IMR-90 (cell line): ENCODE data around the gene ANKRD65. TPM values are rescaled to one million over a fixed set of nuclear protein-coding genes. Genes with fewer than 3 reads are reported as not detected.

Experiments
- ATAC-seq: fragments of 200-7000 bp; cut with Tn5 transposase; 2 replicates; pipeline ENCODE4 v1.9.1; 2020; ENCODE audit warnings: low read depth, mild to moderate bottlenecking, moderate library complexity
- BruUV-seq: library from RNA; stranded (reverse); fragments of 400-500 nt; replicated peaks from 2 replicates; lab custom pipeline; 2021; lab: Mats Ljungman, UMichigan
- CTCF ChIA-PET: fragments of 300-600 bp; formaldehyde crosslinking; extraction: SDS; loops from one replicate; lab custom pipeline; 2021; ENCODE audit warnings: antibody characterized with exemption; lab: Yijun Ruan, JAX
- POLR2A ChIA-PET: fragments of 300-600 bp; sonication (Branson Sonifier 250); formaldehyde crosslinking; loops from one replicate; lab custom pipeline; 2022; ENCODE audit warnings: antibody characterized with exemption; ENCODE audit not compliant: unreplicated experiment; lab: Charles Lee
- DNase-seq: peaks from one replicate; pipeline ENCODE4 v3.0.0; 2013
- H2AFZ ChIP-seq: replicated peaks from 2 replicates; pipeline ENCODE3; 2013; ENCODE audit warnings: low read length, mild to moderate bottlenecking; ENCODE audit not compliant: poor library complexity
- H2AK5ac ChIP-seq: 2 replicates; pipeline ENCODE4 v1.6.1; 2013; ENCODE audit warnings: low read depth, low read length, inconsistent platforms
- H2AK9ac ChIP-seq: replicated peaks from 2 replicates; pipeline ENCODE3; 2013; ENCODE audit warnings: mild to moderate bottlenecking, low read depth, low read length, moderate library complexity; ENCODE audit not compliant: poor library complexity
- H2BK120ac ChIP-seq: 2 replicates; pipeline ENCODE4 v1.6.1; 2013; ENCODE audit warnings: low read depth, low read length, inconsistent platforms
- H2BK15ac ChIP-seq: 3 replicates; pipeline ENCODE4 v1.6.1; 2013; ENCODE audit warnings: low read depth, low read length, inconsistent platforms
- H2BK20ac ChIP-seq: 2 replicates; pipeline ENCODE4 v1.6.1; 2013; ENCODE audit warnings: low read depth, mild to moderate bottlenecking, inconsistent platforms, low read length, moderate library complexity
- H2BK5ac ChIP-seq: 2 replicates; pipeline ENCODE4 v1.6.1; 2013; ENCODE audit warnings: mild to moderate bottlenecking, low read depth, low read length, inconsistent platforms; ENCODE audit not compliant: poor library complexity, severe bottlenecking
- H3K14ac ChIP-seq: replicated peaks from 2 replicates; pipeline ENCODE4 v1.6.1; 2013; ENCODE audit warnings: low read depth, low read length, inconsistent platforms
- H3K18ac ChIP-seq: 2 replicates; pipeline ENCODE4 v1.6.1; 2013; ENCODE audit warnings: low read depth, low read length, control low read depth
- H3K23ac ChIP-seq: 2 replicates; pipeline ENCODE4 v1.6.1; 2013; ENCODE audit warnings: low read depth, low read length, inconsistent platforms
- H3K27ac ChIP-seq: 2 replicates; pipeline ENCODE4 v1.5.1; 2013; ENCODE audit warnings: mild to moderate bottlenecking, control low read depth, low read length; ENCODE audit not compliant: insufficient read depth
- H3K27me3 ChIP-seq: 2 replicates; pipeline ENCODE4 v1.6.1; 2013; ENCODE audit warnings: low read length; ENCODE audit not compliant: control insufficient read depth, insufficient read depth
- H3K36me3 ChIP-seq: 2 replicates; pipeline ENCODE4 v1.6.1; 2013; ENCODE audit warnings: low read length, mixed read lengths; ENCODE audit not compliant: control insufficient read depth, insufficient read depth
- H3K4ac ChIP-seq: 2 replicates; pipeline ENCODE4 v1.6.1; 2013; ENCODE audit warnings: low read depth, low read length, inconsistent platforms
- H3K4me1 ChIP-seq: 2 replicates; pipeline ENCODE4 v1.6.1; 2013; ENCODE audit warnings: low read length, mixed read lengths; ENCODE audit not compliant: control insufficient read depth, insufficient read depth
- H3K4me2 ChIP-seq: 2 replicates; pipeline ENCODE4 v1.6.1; 2013; ENCODE audit warnings: low read depth, mild to moderate bottlenecking, control low read depth, low read length, moderate library complexity
- H3K4me3 ChIP-seq: 2 replicates; pipeline ENCODE4 v1.5.1; 2013; ENCODE audit warnings: low read depth, mild to moderate bottlenecking, control low read depth, low read length, moderate library complexity; ENCODE audit not compliant: insufficient read depth
- H3K56ac ChIP-seq: 2 replicates; pipeline ENCODE4 v1.6.1; 2013; ENCODE audit warnings: low read length, inconsistent platforms; ENCODE audit not compliant: insufficient read depth; ENCODE audit errors: extremely low read depth
- H3K79me1 ChIP-seq, 2 experiments: 2 replicates each; pipeline ENCODE4 v1.6.1; 2013; ENCODE audit warnings: low read length in 2 of 2, inconsistent platforms in 1 of 2, low read depth in 1 of 2
- H3K9ac ChIP-seq: 2 replicates; pipeline ENCODE4 v1.6.1; 2013; ENCODE audit warnings: low read depth, low read length, control low read depth
- H3K9me1 ChIP-seq: 2 replicates; pipeline ENCODE4 v1.6.1; 2013; ENCODE audit warnings: low read length, inconsistent platforms; ENCODE audit not compliant: insufficient read depth
- H3K9me3 ChIP-seq: 2 replicates; pipeline ENCODE4 v1.6.1; 2013; ENCODE audit warnings: low read length; ENCODE audit not compliant: control insufficient read depth, insufficient read depth
- H4K20me1 ChIP-seq: 2 replicates; pipeline ENCODE4 v1.6.1; 2013; ENCODE audit warnings: low read length, inconsistent platforms; ENCODE audit not compliant: insufficient read depth
- H4K5ac ChIP-seq: 2 replicates; pipeline ENCODE4 v1.6.1; 2013; ENCODE audit warnings: mild to moderate bottlenecking, low read depth, low read length, control low read depth
- H4K8ac ChIP-seq, 2 experiments: 2 replicates each; pipeline ENCODE4 v1.6.1; 2013; ENCODE audit warnings: low read depth in 2 of 2, low read length in 2 of 2, control low read depth in 1 of 2, inconsistent platforms in 1 of 2
- H4K91ac ChIP-seq: 2 replicates; pipeline ENCODE4 v1.6.1; 2013; ENCODE audit warnings: low read depth, low read length, inconsistent platforms; ENCODE audit not compliant: insufficient read depth
- MAFK ChIP-seq: IDR thresholded peaks from 2 replicates; pipeline ENCODE4 v1.6.1; 2012; ENCODE audit warnings: low read depth, low read length, improper control_type of control experiment
- MAZ ChIP-seq: IDR thresholded peaks from 2 replicates; pipeline ENCODE4 v1.6.1; 2012; ENCODE audit warnings: low read depth, mild to moderate bottlenecking, low read length, improper control_type of control experiment, moderate library complexity, borderline replicate concordance
- RCOR1 ChIP-seq: IDR thresholded peaks from 2 replicates; pipeline ENCODE4 v1.6.1; 2012; ENCODE audit warnings: mild to moderate bottlenecking, low read length, improper control_type of control experiment; ENCODE audit not compliant: insufficient replicate concordance
- WGBS, 2 experiments: methylation state at CpG; one replicate each; pipeline versions ENCODE4 v1.1.5 to v1.1.7; 2013; ENCODE audit warnings: missing lambda C conversion rate in 2 of 2; ENCODE audit not compliant: insufficient read length in 1 of 2; ENCODE audit errors: extremely low coverage in 2 of 2; 5-methylcytosine and 5-hydroxymethylcytosine counted together
- dilution Hi-C: fragments of 300-500 bp; cut with HindIII; formaldehyde crosslinking; loops from one replicate; pipeline ENCODE4 v1.14.3; 2018; ENCODE audit warnings: low sequenced_read_pairs; ENCODE audit not compliant: unreplicated experiment
- in situ Hi-C: fragments of 300-500 bp; cut with MboI; formaldehyde crosslinking; loops from 3 replicates; pipeline ENCODE4 v1.14.3; 2019; ENCODE audit warnings: low sequenced_read_pairs, inconsistent platforms, mixed read lengths
- intact Hi-C: fragments of 100-400 bp; cut with micrococcal nuclease; formaldehyde crosslinking; loops from 2 replicates; pipeline ENCODE4 v1.10.0; 2022
- polyA plus RNA-seq, 3 experiments: library from polyadenylated mRNA; depleted of rRNA; stranded (reverse); fragments of >200 nt; gene quantifications; 2 replicates each; pipeline ENCODE4 v1.2.3, GENCODE V29; 2012; ENCODE audit warnings: low replicate concordance in 1 of 3
- total RNA-seq: library from RNA; depleted of rRNA; stranded (reverse); fragments of >200 nt; gene quantifications from 2 replicates; pipeline ENCODE4 v1.2.3, GENCODE V29; 2012

Gene ANKRD65
- total and polyA plus RNA-seq, 2 of the 4 experiments (the other 2 are of a cell fraction): 0.09 TPM; not detected in 1

GRCh38 chr1:1435911-1436629 lies 15.0 kb upstream of the ANKRD65 start (continued):
- TF ChIP-seq RCOR1: no peak

- H2BK5ac ChIP-seq: no peak within 1 kb of the TSS
- H3K4me3 ChIP-seq: peak within 1 kb of the TSS; percentile 57
- peak within 1 kb of the TSS; percentile 96 for H3K4me2 ChIP-seq
- peak within 1 kb of the TSS; percentile 86 for H2AK5ac ChIP-seq
- H3K27me3 ChIP-seq: no peaks in the 10 kb centered on the region; the same call in 1 of the 2 replicates
- no peaks in the 10 kb centered on the region for H3K36me3 ChIP-seq
- 26% methylated on average over 32 of the region's 89 CpGs; no CpG with 5 or more reads in 1 of the 2 experiments for whole genome bisulfite sequencing, 2 experiments
- H2BK120ac ChIP-seq: no peak within 1 kb of the TSS
- H4K20me1 ChIP-seq: no peaks in the 10 kb centered on the region
- peak within 1 kb of the TSS; percentile 92 for H2AFZ ChIP-seq
- no peak within 1 kb of the TSS for H3K56ac ChIP-seq
- ATAC-seq (peak; percentile 95), DNase-seq (peak; percentile 58)
- dilution Hi-C loops: no loop called here
- 0 out of 4 replicates have a peak, but pooled peaks cover 0 to 3% of the 10 kb centered on the region in 2 experiments for H3K79me1 ChIP-seq
- H3K27ac ChIP-seq: no peak within 1 kb of the TSS
- TF ChIP-seq MAFK (no peak), MAZ (peak; percentile 48; the same call in 1 of the 2 replicates)
- peaks cover 21% of the 10 kb centered on the region for H3K4me1 ChIP-seq
- H2AK9ac ChIP-seq: peak within 1 kb of the TSS; percentile 53
- no peak within 1 kb of the TSS for H3K14ac ChIP-seq
- peak within 1 kb of the TSS; percentile 58 for H3K18ac ChIP-seq
- H4K5ac ChIP-seq: peak within 1 kb of the TSS; percentile 92
- ChIA-PET POLR2A (no interaction called here), CTCF (no interaction called here)
- intact Hi-C loops: no loop called here
- no peak within 1 kb of the TSS for H2BK20ac ChIP-seq
- peak within 1 kb of the TSS; percentile 50; the same call in 1 of the 2 replicates for H3K23ac ChIP-seq
- no TSS peak for BruUV-seq
- no peak within 1 kb of the TSS for H2BK15ac ChIP-seq
- H3K9me3 ChIP-seq: no peaks in the 10 kb centered on the region
- peak within 1 kb of the TSS; percentile 50; the same call in 1 of the 2 replicates for H3K9ac ChIP-seq
- peak within 1 kb of the TSS; percentile 62; the same call in 1 of the 2 replicates for H4K91ac ChIP-seq
- peak within 1 kb of the TSS; percentile 65 for H3K4ac ChIP-seq
- 0 out of 2 replicates have a peak, but pooled peaks cover 7% of the 10 kb centered on the region for H3K9me1 ChIP-seq
- peak within 1 kb of the TSS; percentile 69 to 75; a peak in 2 of 4 replicates for H4K8ac ChIP-seq
- in situ Hi-C loops: no loop called here
Measured at GRCh38 chr1:1435106-1435903, 14.2 kb upstream of the ANKRD65 start, which contains the start of gene VWA1. Gene VWA1 (plus strand): TSS chr1:1435690. CDS start chr1:1435749, 59 bp downstream.
